Neural progenitor cell (in vitro differentiated cells): ENCODE data around the gene PRXL2A.

Source experiments
- EZH2 ChIP-seq: fragments of 200-600 bp; sonication (generic); IDR thresholded peaks from 2 replicates; pipeline ENCODE4 v1.6.1; 2017; ENCODE audit warnings: antibody characterized with exemption, mild to moderate bottlenecking, moderate library complexity
- EZH2phosphoT487 ChIP-seq: fragments of 200-600 bp; sonication (generic); IDR thresholded peaks from 2 replicates; pipeline ENCODE4 v1.6.1; 2017; ENCODE audit warnings: antibody characterized with exemption
- TF ChIP-seq, protein P1 (sequence below): fragments of 200-600 bp; sonication (generic); IDR thresholded peaks from 2 replicates; pipeline ENCODE4 v1.5.1; 2017; ENCODE audit warnings: antibody characterized with exemption, mild to moderate bottlenecking

DNA sequence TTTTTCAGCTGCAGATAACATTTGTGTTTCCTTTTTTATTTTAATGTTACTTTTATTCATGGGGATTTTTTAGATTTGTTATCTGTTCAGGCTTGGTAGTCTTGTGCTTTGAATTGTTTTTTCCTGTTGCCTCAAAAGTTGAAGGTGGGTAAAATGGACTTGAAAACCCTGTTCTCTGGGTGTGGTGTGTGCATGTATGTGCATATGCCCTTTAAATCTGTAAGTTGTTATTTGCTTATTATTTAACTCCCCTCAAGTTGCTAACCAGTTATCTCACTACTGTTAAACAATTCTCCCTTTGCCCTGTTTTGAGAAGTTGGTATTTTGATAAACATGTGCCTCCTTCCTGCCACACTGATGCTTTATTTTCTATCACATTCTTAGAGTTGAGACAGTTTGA is 76.3 kb downstream of the PRXL2A start:
- TF ChIP-seq, protein P1, sequence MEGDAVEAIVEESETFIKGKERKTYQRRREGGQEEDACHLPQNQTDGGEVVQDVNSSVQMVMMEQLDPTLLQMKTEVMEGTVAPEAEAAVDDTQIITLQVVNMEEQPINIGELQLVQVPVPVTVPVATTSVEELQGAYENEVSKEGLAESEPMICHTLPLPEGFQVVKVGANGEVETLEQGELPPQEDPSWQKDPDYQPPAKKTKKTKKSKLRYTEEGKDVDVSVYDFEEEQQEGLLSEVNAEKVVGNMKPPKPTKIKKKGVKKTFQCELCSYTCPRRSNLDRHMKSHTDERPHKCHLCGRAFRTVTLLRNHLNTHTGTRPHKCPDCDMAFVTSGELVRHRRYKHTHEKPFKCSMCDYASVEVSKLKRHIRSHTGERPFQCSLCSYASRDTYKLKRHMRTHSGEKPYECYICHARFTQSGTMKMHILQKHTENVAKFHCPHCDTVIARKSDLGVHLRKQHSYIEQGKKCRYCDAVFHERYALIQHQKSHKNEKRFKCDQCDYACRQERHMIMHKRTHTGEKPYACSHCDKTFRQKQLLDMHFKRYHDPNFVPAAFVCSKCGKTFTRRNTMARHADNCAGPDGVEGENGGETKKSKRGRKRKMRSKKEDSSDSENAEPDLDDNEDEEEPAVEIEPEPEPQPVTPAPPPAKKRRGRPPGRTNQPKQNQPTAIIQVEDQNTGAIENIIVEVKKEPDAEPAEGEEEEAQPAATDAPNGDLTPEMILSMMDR, result no peak
- TF ChIP-seq EZH2 (no peak), EZH2phosphoT487 (no peak)
